Measurements from ENCODE around the gene MTG1.
"Not testable (repeated sequence)": the region's sequence is repeated elsewhere in the genome, so short reads cannot be mapped to it uniquely, and the experiment has no call there.

MTG1 gene

DNA sequence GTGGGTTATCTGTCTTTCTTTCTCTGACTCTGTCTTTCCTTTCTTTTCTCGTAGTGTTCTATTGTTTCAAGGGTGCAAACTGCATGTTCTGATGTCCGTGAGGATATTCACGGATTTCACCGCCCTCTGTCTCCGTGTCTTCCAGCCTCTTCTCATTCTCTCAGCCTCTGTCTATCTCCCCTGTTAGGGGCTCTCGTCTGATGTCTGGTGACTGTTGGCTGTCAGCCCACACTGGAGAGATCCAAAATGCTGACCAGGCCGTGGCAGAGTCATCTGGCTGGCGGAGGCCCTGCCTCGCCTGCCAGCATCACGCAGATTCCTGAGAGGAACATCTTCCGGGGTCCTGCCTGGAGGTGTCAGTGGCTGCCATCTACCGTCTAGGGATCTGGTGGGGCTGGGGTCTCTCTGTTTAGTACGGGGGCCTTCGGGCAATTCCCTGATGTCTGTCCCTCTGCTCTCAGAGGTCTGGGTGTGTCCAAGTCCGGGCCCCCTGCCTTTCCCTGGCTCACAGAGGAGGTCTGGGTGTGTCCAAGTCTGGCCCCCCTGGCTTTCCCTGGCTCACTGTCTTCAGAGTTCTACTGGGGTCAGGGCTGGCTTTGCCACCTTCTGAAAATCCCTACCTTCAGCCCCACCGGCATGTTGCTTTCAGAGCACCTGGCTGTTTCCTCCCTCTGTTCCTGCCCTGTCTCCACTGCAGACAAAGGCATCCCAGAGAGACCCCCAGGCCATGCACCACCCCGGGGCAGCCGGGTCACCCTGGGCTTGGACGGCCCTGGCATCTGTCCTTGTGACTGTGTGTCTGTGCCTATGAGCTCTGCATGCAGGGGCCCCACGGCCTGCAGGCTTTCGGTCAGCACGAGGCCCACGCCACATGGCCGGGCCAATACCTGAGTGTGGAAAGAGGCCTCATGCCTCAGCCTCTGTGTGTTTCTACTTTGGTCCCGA is 45.8 kb downstream of the MTG1 start:
- ATAC-seq (replicated peaks; ENCODE audit: extremely low read depth, poor library complexity, severe bottlenecking): no peak
- H3K27me3 Mint-ChIP-seq: peaks cover 15% of the 10 kb centered on the region
- H3K36me3 Mint-ChIP-seq (ENCODE audit: insufficient read depth): peaks cover 2% of the 10 kb centered on the region
- DNase-seq (ENCODE audit: low spot score in 2 of 2): no peak
- H3K9me3 Mint-ChIP-seq: no peaks in the 10 kb centered on the region
- no peak overlapping the region for H3K27ac Mint-ChIP-seq (ENCODE audit: low read depth)
- no peak overlapping the region for H3K4me3 Mint-ChIP-seq
- peaks cover 24% of the 10 kb centered on the region for H3K4me1 Mint-ChIP-seq

DNA sequence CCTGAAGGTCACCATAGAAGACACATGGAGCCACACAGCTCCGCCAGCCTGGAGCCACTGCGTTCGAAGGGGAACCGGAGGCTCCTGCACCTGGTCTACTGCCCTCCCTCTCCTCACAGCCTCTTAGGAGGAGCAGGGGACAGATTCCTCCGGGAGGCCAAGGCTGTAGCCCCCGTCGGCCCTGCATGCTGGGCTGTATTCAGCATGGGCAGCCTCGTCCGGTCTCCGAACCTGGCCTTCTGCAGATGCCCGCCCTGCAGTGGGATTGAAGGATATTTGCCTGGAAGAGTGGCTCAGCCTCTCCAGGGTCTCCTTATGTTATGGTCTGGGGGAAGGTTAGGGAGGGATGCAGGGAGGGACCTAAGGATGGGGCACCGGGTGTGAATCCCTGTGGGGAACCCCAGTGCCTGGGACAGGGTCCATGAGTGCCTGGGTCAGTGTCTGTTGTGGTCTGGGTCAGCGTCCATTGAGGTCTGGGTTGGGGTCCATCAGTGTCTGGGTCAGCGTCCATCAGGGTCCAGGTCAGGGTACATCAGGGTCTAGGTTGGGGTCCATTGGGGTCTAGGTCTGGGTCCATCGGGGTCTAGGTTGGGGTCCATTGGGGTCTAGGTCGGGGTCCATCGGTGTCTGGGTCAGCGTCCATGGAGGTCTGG is 46.8 kb downstream of the MTG1 start:
- Mint-ChIP-seq H3K9me3 (no peaks in the 10 kb centered on the region), H3K27ac (ENCODE audit: low read depth) (no peak overlapping the region), H3K27me3 (peaks cover 15% of the 10 kb centered on the region), H3K4me3 (no peak overlapping the region), H3K4me1 (peaks cover 24% of the 10 kb centered on the region), H3K36me3 (ENCODE audit: insufficient read depth) (peaks cover 2% of the 10 kb centered on the region)
- DNase-seq (ENCODE audit: low spot score in 2 of 2) (no peak), ATAC-seq (replicated peaks; ENCODE audit: extremely low read depth, poor library complexity, severe bottlenecking) (no peak)

DNA sequence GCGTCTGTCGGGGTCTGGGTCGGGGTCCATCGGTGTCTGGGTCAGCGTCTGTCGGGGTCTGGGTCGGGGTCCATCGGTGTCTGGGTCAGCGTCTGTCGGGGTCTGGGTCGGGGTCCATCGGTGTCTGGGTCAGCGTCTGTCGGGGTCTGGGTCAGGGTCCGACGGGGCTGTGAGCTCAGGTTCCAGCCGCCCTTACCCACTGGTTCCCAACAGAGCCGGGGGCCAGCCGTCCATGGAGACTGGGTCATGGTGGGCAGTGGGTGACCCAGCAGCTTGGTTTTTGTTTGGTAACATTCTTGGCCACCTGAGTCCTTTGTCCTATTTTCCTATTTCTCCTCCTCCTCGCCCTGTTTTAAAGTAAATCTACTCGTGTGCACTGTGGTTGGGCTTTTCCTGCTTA is 47.4 kb downstream of the MTG1 start:
- H3K9me3 Mint-ChIP-seq; H3K27ac Mint-ChIP-seq (ENCODE audit: low read depth); DNase-seq (ENCODE audit: low spot score in 2 of 2); H3K4me3 Mint-ChIP-seq; H3K36me3 Mint-ChIP-seq (ENCODE audit: insufficient read depth); ATAC-seq (replicated peaks; ENCODE audit: extremely low read depth, poor library complexity, severe bottlenecking): not testable (repeated sequence)
- peaks cover 24% of the 10 kb centered on the region for H3K4me1 Mint-ChIP-seq
- H3K27me3 Mint-ChIP-seq: peaks cover 13% of the 10 kb centered on the region

DNA sequence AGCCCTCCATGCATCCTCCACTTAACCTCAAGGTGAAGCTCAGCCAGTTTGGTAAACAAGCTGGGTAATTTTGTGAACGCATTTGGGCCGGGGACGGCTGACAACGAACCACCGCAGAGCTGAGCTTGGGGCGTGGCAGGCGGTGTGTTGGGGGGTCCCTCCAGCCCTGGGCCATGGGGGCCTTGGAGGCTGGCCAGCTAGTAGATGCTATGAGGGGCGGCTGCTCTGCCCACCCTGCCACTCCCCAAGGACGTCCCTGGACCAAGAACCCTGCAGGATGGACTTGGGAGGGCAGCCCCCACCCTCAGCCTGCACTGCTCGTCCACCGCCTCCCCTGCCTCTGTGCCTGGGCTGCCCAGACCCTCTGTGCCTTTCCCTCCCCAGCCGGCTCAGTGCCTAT is 47.8 kb downstream of the MTG1 start:
- Mint-ChIP-seq H3K27me3 (peaks cover 12% of the 10 kb centered on the region), H3K9me3 (peaks cover 3% of the 10 kb centered on the region), H3K27ac (ENCODE audit: low read depth) (no peak overlapping the region), H3K4me3 (no peak overlapping the region), H3K36me3 (ENCODE audit: insufficient read depth) (peaks cover 2% of the 10 kb centered on the region), H3K4me1 (peaks cover 26% of the 10 kb centered on the region)
- ATAC-seq (replicated peaks; ENCODE audit: extremely low read depth, poor library complexity, severe bottlenecking) (no peak), DNase-seq (ENCODE audit: low spot score in 2 of 2) (no peak)

DNA sequence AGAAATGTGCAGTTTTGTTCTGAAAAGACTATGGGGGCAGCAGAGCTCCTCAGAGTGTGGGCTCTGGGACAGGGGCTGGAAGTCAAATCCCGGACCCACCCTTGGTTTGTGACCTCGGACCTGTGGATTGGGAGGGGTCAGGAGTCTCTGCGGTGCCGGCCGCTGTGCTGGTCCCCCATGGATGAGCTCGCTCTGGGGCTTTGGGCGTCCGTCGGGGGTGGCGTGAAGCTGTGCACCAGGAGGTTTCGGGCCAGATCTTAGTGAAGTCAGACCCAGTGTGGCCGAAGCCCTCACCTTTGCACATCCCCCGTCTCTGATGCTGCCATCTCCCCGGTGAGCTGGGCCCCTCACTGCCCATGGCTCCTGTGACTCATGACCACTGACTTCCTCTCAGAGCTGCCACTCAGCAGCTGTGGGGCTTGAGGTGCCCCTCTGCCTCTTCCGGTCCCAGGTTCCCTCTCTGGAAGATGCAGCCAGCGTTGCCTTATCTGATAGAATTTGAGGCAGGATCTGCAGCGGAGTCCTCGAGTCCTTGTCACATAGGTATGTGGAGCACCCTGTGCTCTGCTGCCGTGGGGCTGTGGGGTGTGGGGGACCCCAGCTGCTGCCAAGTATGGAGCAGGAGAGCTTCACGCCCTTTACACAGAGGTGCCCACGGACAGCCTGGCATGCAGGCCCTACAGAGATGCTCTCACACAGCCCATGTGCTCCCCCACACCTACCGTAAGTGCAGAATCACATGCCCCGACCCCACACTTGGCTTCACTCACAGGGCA is 48.4 kb downstream of the MTG1 start:
- H3K27ac Mint-ChIP-seq (ENCODE audit: low read depth): peak overlapping the region; percentile 78
- peak overlapping the region; percentile 44 for H3K4me3 Mint-ChIP-seq
- ATAC-seq (replicated peaks; ENCODE audit: extremely low read depth, poor library complexity, severe bottlenecking): peak; percentile 28

GRCh38 chr10:133442967-133443924 is 49.3 kb downstream of the MTG1 start:
- ATAC-seq (replicated peaks; ENCODE audit: extremely low read depth, poor library complexity, severe bottlenecking) (no peak), DNase-seq (ENCODE audit: low spot score in 2 of 2) (no peak)
- peaks cover 2% of the 10 kb centered on the region for H3K36me3 Mint-ChIP-seq (ENCODE audit: insufficient read depth)
- H3K27ac Mint-ChIP-seq (ENCODE audit: low read depth): peak overlapping the region; percentile 78
- H3K4me1 Mint-ChIP-seq: peaks cover 29% of the 10 kb centered on the region
- peaks cover 15% of the 10 kb centered on the region for H3K27me3 Mint-ChIP-seq
- peak overlapping the region; percentile 44 for H3K4me3 Mint-ChIP-seq
- peaks cover 13% of the 10 kb centered on the region for H3K9me3 Mint-ChIP-seq

More for the DNA sequence above, 48.4 kb downstream of the MTG1 start:
- Mint-ChIP-seq H3K36me3 (ENCODE audit: insufficient read depth) (peaks cover 2% of the 10 kb centered on the region), H3K9me3 (peaks cover 8% of the 10 kb centered on the region), H3K4me1 (peaks cover 29% of the 10 kb centered on the region), H3K27me3 (peaks cover 12% of the 10 kb centered on the region)
- peak in 1 of 2 donors; percentile 12 for DNase-seq (ENCODE audit: low spot score in 2 of 2)

GRCh38 chr10:133444342-133445267 is 50.6 kb downstream of the MTG1 start:
- Mint-ChIP-seq H3K4me3 (no peak overlapping the region), H3K4me1 (peaks cover 22% of the 10 kb centered on the region), H3K9me3 (peaks cover 18% of the 10 kb centered on the region), H3K36me3 (ENCODE audit: insufficient read depth) (peaks cover 2% of the 10 kb centered on the region), H3K27me3 (peaks cover 15% of the 10 kb centered on the region), H3K27ac (ENCODE audit: low read depth) (no peak overlapping the region)
- DNase-seq (ENCODE audit: low spot score in 2 of 2): no peak
- no peak for ATAC-seq (replicated peaks; ENCODE audit: extremely low read depth, poor library complexity, severe bottlenecking)

GRCh38 chr10:133445268-133445732 is 51.3 kb downstream of the MTG1 start:
- H3K4me1 Mint-ChIP-seq: peaks cover 22% of the 10 kb centered on the region
- no peak for DNase-seq (ENCODE audit: low spot score in 2 of 2)
- H3K4me3 Mint-ChIP-seq: no peak overlapping the region
- H3K27me3 Mint-ChIP-seq: peaks cover 15% of the 10 kb centered on the region
- no peak for ATAC-seq (replicated peaks; ENCODE audit: extremely low read depth, poor library complexity, severe bottlenecking)
- H3K27ac Mint-ChIP-seq (ENCODE audit: low read depth): no peak overlapping the region
- H3K9me3 Mint-ChIP-seq: peaks cover 19% of the 10 kb centered on the region
- H3K36me3 Mint-ChIP-seq (ENCODE audit: insufficient read depth): peaks cover 2% of the 10 kb centered on the region

- Mint-ChIP-seq H3K27ac (ENCODE audit: low read depth) (peak overlapping the region; percentile 6), H3K36me3 (ENCODE audit: insufficient read depth) (peaks cover 2% of the 10 kb centered on the region), H3K4me3 (no peak overlapping the region), H3K9me3 (peaks cover 19% of the 10 kb centered on the region), H3K4me1 (peaks cover 22% of the 10 kb centered on the region), H3K27me3 (peaks cover 15% of the 10 kb centered on the region)
- no peak for ATAC-seq (replicated peaks; ENCODE audit: extremely low read depth, poor library complexity, severe bottlenecking)
- DNase-seq (ENCODE audit: low spot score in 2 of 2): no peak
Observed at GRCh38 chr10:133445751-133446708, 52.1 kb downstream of the MTG1 start.

DNA sequence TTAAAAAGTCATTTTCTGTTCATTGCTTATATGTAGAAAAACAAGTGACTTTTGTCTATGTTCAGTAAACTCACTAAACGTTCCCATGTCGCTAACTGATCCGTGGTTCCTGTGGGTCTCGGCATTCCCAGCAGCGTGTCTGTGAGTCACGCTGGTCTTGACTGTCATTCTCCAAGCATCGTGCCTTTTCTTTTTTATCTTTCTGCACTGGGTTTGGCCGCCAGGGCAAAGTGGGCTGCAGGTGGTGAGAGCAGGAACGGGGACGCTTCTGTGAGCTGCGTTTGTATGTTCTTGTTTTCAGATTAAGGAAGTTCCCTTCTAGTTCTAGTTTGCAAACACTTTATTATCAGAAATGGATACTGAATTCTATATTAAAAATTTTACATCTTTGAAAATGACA is 53.0 kb downstream of the MTG1 start:
- Mint-ChIP-seq H3K9me3 (peaks cover 19% of the 10 kb centered on the region), H3K27ac (ENCODE audit: low read depth) (peak overlapping the region; percentile 6), H3K4me3 (no peak overlapping the region), H3K36me3 (ENCODE audit: insufficient read depth) (peaks cover 2% of the 10 kb centered on the region), H3K4me1 (peaks cover 19% of the 10 kb centered on the region), H3K27me3 (peaks cover 15% of the 10 kb centered on the region)
- DNase-seq (ENCODE audit: low spot score in 2 of 2) (no peak), ATAC-seq (replicated peaks; ENCODE audit: extremely low read depth, poor library complexity, severe bottlenecking) (no peak)
